ENCODE results near the gene LZTS3. TPM values are rescaled to one million over a fixed set of nuclear protein-coding genes. Genes with fewer than 3 reads are reported as not detected.
A peak's percentile ranks its signal among the peaks of the same experiment; 100 is the strongest.

LZTS3 gene
- total and polyA plus RNA-seq, 2 of the 13 experiments (the other 11 are each of a cell fraction or from before 2014, with no cell fraction given) = 10.1 to 31.3 TPM

- TF ChIP-seq SALL1 (CRISPR knock-in tag; IDR thresholded peaks at IDR 0.05) (no peak), GZF1 (CRISPR knock-in tag; IDR thresholded peaks at IDR 0.05) (0 out of 2 replicates have a peak, but pooled peaks have one; percentile 3), RXRB (CRISPR knock-in tag; IDR thresholded peaks at IDR 0.05; ENCODE audit: borderline replicate concordance) (no peak), ZNF12 (CRISPR knock-in tag; IDR thresholded peaks at IDR 0.05) (no peak), ZNF816 (CRISPR knock-in tag; IDR thresholded peaks at IDR 0.05; ENCODE audit: borderline replicate concordance) (no peak), SMARCE1 (IDR thresholded peaks at IDR 0.05; ENCODE audit: borderline replicate concordance) (no peak), SMAD1 (CRISPR knock-in tag; IDR thresholded peaks at IDR 0.05; ENCODE audit: borderline replicate concordance, low read depth) (no peak), DNMT1 (CRISPR knock-in tag; IDR thresholded peaks at IDR 0.05) (no peak), ZNF777 (CRISPR knock-in tag; IDR thresholded peaks at IDR 0.05) (peak; percentile 8; the same call in 1 of the 2 replicates), PAXIP1 (CRISPR knock-in tag; conservative IDR thresholded peaks at IDR 0.05) (no peak), ZNF607 (CRISPR knock-in tag; IDR thresholded peaks at IDR 0.05; ENCODE audit: borderline replicate concordance) (no peak), ZNF343 (CRISPR knock-in tag; IDR thresholded peaks at IDR 0.05) (no peak; the same call in 1 of the 2 replicates), SYNCRIP (IDR thresholded peaks at IDR 0.05; ENCODE audit: insufficient read depth, low read depth, low read length) (no peak), KDM1A (CRISPR knock-in tag; IDR thresholded peaks at IDR 0.05) (0 out of 2 replicates have a peak, but pooled peaks have one; percentile 19), TEAD3 (CRISPR knock-in tag; optimal IDR thresholded peaks at IDR 0.05; ENCODE audit: borderline replicate concordance) (peak; percentile 16)
- TF ChIP-seq, protein P1, sequence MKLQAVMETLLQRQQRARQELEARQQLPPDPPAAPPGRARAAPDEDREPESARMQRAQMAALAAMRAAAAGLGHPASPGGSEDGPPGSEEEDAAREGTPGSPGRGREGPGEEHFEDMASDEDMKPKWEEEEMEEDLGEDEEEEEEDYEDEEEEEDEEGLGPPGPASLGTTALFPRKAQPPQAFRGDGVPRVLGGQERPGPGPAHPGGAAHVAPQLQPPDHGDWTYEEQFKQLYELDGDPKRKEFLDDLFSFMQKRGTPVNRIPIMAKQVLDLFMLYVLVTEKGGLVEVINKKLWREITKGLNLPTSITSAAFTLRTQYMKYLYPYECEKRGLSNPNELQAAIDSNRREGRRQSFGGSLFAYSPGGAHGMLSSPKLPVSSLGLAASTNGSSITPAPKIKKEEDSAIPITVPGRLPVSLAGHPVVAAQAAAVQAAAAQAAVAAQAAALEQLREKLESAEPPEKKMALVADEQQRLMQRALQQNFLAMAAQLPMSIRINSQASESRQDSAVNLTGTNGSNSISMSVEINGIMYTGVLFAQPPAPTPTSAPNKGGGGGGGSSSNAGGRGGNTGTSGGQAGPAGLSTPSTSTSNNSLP (IDR thresholded peaks at IDR 0.05; ENCODE audit: low read depth, low read length) = no peak
- TF ChIP-seq, protein P2, sequence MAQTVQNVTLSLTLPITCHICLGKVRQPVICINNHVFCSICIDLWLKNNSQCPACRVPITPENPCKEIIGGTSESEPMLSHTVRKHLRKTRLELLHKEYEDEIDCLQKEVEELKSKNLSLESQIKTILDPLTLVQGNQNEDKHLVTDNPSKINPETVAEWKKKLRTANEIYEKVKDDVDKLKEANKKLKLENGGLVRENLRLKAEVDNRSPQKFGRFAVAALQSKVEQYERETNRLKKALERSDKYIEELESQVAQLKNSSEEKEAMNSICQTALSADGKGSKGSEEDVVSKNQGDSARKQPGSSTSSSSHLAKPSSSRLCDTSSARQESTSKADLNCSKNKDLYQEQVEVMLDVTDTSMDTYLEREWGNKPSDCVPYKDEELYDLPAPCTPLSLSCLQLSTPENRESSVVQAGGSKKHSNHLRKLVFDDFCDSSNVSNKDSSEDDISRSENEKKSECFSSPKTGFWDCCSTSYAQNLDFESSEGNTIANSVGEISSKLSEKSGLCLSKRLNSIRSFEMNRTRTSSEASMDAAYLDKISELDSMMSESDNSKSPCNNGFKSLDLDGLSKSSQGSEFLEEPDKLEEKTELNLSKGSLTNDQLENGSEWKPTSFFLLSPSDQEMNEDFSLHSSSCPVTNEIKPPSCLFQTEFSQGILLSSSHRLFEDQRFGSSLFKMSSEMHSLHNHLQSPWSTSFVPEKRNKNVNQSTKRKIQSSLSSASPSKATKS (CRISPR knock-in tag; IDR thresholded peaks at IDR 0.05) = no peak
- TF ChIP-seq, protein P3, sequence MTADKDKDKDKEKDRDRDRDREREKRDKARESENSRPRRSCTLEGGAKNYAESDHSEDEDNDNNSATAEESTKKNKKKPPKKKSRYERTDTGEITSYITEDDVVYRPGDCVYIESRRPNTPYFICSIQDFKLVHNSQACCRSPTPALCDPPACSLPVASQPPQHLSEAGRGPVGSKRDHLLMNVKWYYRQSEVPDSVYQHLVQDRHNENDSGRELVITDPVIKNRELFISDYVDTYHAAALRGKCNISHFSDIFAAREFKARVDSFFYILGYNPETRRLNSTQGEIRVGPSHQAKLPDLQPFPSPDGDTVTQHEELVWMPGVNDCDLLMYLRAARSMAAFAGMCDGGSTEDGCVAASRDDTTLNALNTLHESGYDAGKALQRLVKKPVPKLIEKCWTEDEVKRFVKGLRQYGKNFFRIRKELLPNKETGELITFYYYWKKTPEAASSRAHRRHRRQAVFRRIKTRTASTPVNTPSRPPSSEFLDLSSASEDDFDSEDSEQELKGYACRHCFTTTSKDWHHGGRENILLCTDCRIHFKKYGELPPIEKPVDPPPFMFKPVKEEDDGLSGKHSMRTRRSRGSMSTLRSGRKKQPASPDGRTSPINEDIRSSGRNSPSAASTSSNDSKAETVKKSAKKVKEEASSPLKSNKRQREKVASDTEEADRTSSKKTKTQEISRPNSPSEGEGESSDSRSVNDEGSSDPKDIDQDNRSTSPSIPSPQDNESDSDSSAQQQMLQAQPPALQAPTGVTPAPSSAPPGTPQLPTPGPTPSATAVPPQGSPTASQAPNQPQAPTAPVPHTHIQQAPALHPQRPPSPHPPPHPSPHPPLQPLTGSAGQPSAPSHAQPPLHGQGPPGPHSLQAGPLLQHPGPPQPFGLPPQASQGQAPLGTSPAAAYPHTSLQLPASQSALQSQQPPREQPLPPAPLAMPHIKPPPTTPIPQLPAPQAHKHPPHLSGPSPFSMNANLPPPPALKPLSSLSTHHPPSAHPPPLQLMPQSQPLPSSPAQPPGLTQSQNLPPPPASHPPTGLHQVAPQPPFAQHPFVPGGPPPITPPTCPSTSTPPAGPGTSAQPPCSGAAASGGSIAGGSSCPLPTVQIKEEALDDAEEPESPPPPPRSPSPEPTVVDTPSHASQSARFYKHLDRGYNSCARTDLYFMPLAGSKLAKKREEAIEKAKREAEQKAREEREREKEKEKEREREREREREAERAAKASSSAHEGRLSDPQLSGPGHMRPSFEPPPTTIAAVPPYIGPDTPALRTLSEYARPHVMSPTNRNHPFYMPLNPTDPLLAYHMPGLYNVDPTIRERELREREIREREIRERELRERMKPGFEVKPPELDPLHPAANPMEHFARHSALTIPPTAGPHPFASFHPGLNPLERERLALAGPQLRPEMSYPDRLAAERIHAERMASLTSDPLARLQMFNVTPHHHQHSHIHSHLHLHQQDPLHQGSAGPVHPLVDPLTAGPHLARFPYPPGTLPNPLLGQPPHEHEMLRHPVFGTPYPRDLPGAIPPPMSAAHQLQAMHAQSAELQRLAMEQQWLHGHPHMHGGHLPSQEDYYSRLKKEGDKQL (CRISPR knock-in tag; IDR thresholded peaks at IDR 0.05; ENCODE audit: low read depth) = no peak
Measured at GRCh38 chr20:3209946-3210317, 36.6 kb upstream of the LZTS3 start (continued).
